Measurements from ENCODE around the gene LRRC4B. TPM values are rescaled to one million over a fixed set of nuclear protein-coding genes. Genes with fewer than 3 reads are reported as not detected.
"Not testable (repeated sequence)": the region's sequence is repeated elsewhere in the genome, so short reads cannot be mapped to it uniquely, and the experiment has no call there.

Gene LRRC4B
- 3.9 TPM for total RNA-seq
- long read RNA-seq, partial matches to known transcripts = 0 of 6 reads
- long read RNA-seq, other reads (novel, unspliced or antisense) = 6 of 6 reads

GRCh38 chr19:50567882-50568727 is at the start of gene LRRC4B:
LRRC4B (minus strand) TSS chr19:50568435; CDS start chr19:50548838, 19,597 bp downstream.
- H3K27me3 ChIP-seq (ENCODE audit: low read depth) = peaks cover 57% of the 10 kb centered on the region
- ATAC-seq (no peak), DNase-seq (no peak)
- no peak within 1 kb of the TSS for H3K4me3 ChIP-seq
- no peaks in the 10 kb centered on the region for H3K4me1 ChIP-seq
- intact Hi-C loops (cut with DNase I) = no loop called here
- H3K9me3 ChIP-seq = no peaks in the 10 kb centered on the region
- no peak within 1 kb of the TSS for H3K27ac ChIP-seq
- no peak for TF ChIP-seq CTCF (IDR thresholded peaks at IDR 0.05)
- H3K36me3 ChIP-seq = no peaks in the 10 kb centered on the region

- H3K36me3 ChIP-seq; DNase-seq; H3K4me3 ChIP-seq; H3K27ac ChIP-seq; H3K4me1 ChIP-seq; H3K27me3 ChIP-seq (ENCODE audit: low read depth); H3K9me3 ChIP-seq; intact Hi-C loops (cut with DNase I): not testable (repeated sequence)
- peak in 1 of 2 donors; percentile 50 for ATAC-seq
These were observed 44.5 kb upstream of the LRRC4B start for GRCh38 chr19:50612504-50613404.

GRCh38 chr19:50607874-50608785 is 39.9 kb upstream of the LRRC4B start:
- H3K4me3 ChIP-seq = no peak overlapping the region
- TF ChIP-seq CTCF (IDR thresholded peaks at IDR 0.05) = peak; percentile 50
- intact Hi-C loops (cut with DNase I) = no loop called here
- DNase-seq (peak; percentile 91), ATAC-seq (peak; percentile 84 to 87)
- H3K4me1 ChIP-seq = no peaks in the 10 kb centered on the region
- peaks cover 15% of the 10 kb centered on the region for H3K27me3 ChIP-seq (ENCODE audit: low read depth)
- H3K36me3 ChIP-seq = no peaks in the 10 kb centered on the region
- no peaks in the 10 kb centered on the region for H3K9me3 ChIP-seq
- H3K27ac ChIP-seq = no peak overlapping the region

- Histone ChIP-seq H3K9me3 (no peaks in the 10 kb centered on the region), H3K4me3 (no peak overlapping the region), H3K27ac (no peak overlapping the region), H3K4me1 (no peaks in the 10 kb centered on the region), H3K36me3 (no peaks in the 10 kb centered on the region), H3K27me3 (ENCODE audit: low read depth) (peaks cover 20% of the 10 kb centered on the region)
- ATAC-seq = no peak
- no peak for DNase-seq
- intact Hi-C loops (cut with DNase I) = no loop called here
- no peak for TF ChIP-seq CTCF (IDR thresholded peaks at IDR 0.05)
These were observed 39.2 kb upstream of the LRRC4B start for GRCh38 chr19:50607388-50607787.

GRCh38 chr19:50606059-50606836 is 38.0 kb upstream of the LRRC4B start:
- H3K36me3 ChIP-seq; H3K9me3 ChIP-seq; intact Hi-C loops (cut with DNase I); H3K4me1 ChIP-seq; H3K27ac ChIP-seq; DNase-seq; H3K4me3 ChIP-seq: not testable (repeated sequence)
- ATAC-seq = peak; percentile 70 to 79
- TF ChIP-seq CTCF (IDR thresholded peaks at IDR 0.05) = peak; percentile 8
- H3K27me3 ChIP-seq (ENCODE audit: low read depth) = peaks cover 23% of the 10 kb centered on the region

GRCh38 chr19:50604264-50605073 is 36.2 kb upstream of the LRRC4B start:
- ATAC-seq = peak; percentile 41 to 57
- H3K27ac ChIP-seq; intact Hi-C loops (cut with DNase I); H3K4me1 ChIP-seq; DNase-seq; H3K9me3 ChIP-seq; H3K4me3 ChIP-seq; H3K36me3 ChIP-seq: not testable (repeated sequence)
- H3K27me3 ChIP-seq (ENCODE audit: low read depth) = peaks cover 32% of the 10 kb centered on the region

All from lower lobe of right lung (tissue), 2 donors.